Spleen (tissue), 7 donors: Measurements from ENCODE around the gene RYR3.

Experiments
- POLR2A ChIP-seq, 3 donors: fragments of 450-650 bp; IDR thresholded peaks; one replicate each; pipeline ENCODE4 v1.5.1; 2017; ENCODE audit warnings: antibody characterized with exemption in 3 of 3, mild to moderate bottlenecking in 1 of 3
- POLR2AphosphoS5 ChIP-seq, 3 donors: sonication (generic); formaldehyde crosslinking; IDR thresholded peaks; one replicate each; pipeline ENCODE4 v1.5.1; 2017; ENCODE audit warnings: antibody characterized with exemption in 3 of 3
- TF ChIP-seq, protein P1 (sequence below), 11 experiments: fragments of 200-600 bp in 7 of 11; fragments of 450-650 bp in 4 of 11; sonication (generic) in 4 of 11; IDR thresholded peaks in 8 of 11; conservative IDR thresholded peaks in 3 of 11; 1 replicate in 7 of 11; 2 replicates in 4 of 11; pipeline versions ENCODE4 v1.4.0 to v1.8.0; 2016 to 2021; ENCODE audit warnings: antibody characterized with exemption in 11 of 11, inconsistent platforms in 4 of 11, mild to moderate bottlenecking in 1 of 11
- donor health status: DM: no; HTN: no; CAD: no; lungs with moderate emphysema.
- donor health status: DM: no; HTN: no; CAD: no.
- donor health status: DM: no; HTN: no; CAD: no.

DNA sequence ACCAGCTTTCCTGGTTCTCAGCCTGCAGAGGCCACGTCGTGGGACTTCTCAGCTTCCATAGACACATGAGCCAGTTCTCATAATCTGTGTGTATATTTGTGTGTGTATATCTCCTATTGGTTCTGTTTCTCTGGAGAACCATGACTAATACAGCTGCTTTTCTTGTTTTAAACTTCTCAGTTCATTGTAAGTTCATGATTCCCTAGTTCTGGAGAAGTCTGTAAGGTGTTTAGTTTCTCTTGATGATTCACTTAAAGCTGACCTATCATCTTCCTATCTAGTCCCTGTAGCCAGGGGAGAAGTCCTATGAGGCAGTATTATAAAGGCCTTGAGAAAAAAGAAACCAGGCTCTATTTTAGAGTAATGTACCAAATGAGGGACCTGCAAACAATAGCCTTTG lies 147.7 kb downstream of the RYR3 start:
- TF ChIP-seq, protein P1, sequence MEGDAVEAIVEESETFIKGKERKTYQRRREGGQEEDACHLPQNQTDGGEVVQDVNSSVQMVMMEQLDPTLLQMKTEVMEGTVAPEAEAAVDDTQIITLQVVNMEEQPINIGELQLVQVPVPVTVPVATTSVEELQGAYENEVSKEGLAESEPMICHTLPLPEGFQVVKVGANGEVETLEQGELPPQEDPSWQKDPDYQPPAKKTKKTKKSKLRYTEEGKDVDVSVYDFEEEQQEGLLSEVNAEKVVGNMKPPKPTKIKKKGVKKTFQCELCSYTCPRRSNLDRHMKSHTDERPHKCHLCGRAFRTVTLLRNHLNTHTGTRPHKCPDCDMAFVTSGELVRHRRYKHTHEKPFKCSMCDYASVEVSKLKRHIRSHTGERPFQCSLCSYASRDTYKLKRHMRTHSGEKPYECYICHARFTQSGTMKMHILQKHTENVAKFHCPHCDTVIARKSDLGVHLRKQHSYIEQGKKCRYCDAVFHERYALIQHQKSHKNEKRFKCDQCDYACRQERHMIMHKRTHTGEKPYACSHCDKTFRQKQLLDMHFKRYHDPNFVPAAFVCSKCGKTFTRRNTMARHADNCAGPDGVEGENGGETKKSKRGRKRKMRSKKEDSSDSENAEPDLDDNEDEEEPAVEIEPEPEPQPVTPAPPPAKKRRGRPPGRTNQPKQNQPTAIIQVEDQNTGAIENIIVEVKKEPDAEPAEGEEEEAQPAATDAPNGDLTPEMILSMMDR (IDR thresholded peaks at IDR 0.05 in 8 of 11, conservative IDR thresholded peaks at IDR 0.05 in 3 of 11) = no peak
- no peak for TF ChIP-seq POLR2A (IDR thresholded peaks at IDR 0.05)
- TF ChIP-seq POLR2AphosphoS5 (IDR thresholded peaks at IDR 0.05) = no peak
